Measurements from ENCODE around the gene GNAQ.

- TF ChIP-seq CTCF (IDR thresholded peaks at IDR 0.05; ENCODE audit: low read depth, low read length, poor library complexity, severe bottlenecking), result no peak
- TF ChIP-seq EZH2phosphoT487 (IDR thresholded peaks at IDR 0.05; ENCODE audit: borderline replicate concordance, low read length), result no peak
Measured at GRCh38 chr9:77901018-77901417, 130.6 kb downstream of the GNAQ start.

Measured in DOHH2 (cell line).